Measurements from ENCODE around the gene PLEK2.

DNA sequence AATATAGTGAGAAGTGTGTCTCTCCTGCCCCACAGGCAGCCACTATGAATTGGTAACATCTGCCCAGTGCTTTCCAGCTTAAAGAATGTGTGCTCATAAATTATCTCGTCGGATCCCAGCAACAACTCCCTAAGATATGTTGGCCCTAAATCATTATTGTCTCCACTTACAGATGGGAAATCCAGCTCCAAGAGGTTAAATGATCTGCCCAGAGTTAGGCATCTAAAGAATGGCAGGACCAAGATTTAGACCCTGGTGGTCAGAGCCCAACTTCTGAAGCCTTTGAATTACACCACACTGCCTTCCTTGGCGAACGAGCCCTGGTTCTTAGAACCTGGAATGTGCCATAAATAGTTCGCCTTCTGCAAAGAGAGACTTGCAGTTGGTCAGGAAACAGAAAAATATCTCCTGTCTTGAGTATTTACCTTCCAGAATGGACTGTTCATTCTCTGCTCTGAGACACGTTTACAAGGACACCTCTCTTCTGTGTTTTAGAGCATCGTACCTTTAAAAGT lies 20.1 kb upstream of the PLEK2 start:
- TF ChIP-seq EZH2phosphoT487 (IDR thresholded peaks at IDR 0.05; ENCODE audit: unreplicated experiment) = no peak
- no peak for TF ChIP-seq JUNB (IDR thresholded peaks at IDR 0.05; ENCODE audit: unreplicated experiment)
- TF ChIP-seq, protein P1, sequence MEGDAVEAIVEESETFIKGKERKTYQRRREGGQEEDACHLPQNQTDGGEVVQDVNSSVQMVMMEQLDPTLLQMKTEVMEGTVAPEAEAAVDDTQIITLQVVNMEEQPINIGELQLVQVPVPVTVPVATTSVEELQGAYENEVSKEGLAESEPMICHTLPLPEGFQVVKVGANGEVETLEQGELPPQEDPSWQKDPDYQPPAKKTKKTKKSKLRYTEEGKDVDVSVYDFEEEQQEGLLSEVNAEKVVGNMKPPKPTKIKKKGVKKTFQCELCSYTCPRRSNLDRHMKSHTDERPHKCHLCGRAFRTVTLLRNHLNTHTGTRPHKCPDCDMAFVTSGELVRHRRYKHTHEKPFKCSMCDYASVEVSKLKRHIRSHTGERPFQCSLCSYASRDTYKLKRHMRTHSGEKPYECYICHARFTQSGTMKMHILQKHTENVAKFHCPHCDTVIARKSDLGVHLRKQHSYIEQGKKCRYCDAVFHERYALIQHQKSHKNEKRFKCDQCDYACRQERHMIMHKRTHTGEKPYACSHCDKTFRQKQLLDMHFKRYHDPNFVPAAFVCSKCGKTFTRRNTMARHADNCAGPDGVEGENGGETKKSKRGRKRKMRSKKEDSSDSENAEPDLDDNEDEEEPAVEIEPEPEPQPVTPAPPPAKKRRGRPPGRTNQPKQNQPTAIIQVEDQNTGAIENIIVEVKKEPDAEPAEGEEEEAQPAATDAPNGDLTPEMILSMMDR (conservative IDR thresholded peaks at IDR 0.05; ENCODE audit: low read depth in 2 of 2) = no peak
- TF ChIP-seq EZH2 (IDR thresholded peaks at IDR 0.05; ENCODE audit: low read depth, unreplicated experiment) = no peak
- TF ChIP-seq, protein P2, sequence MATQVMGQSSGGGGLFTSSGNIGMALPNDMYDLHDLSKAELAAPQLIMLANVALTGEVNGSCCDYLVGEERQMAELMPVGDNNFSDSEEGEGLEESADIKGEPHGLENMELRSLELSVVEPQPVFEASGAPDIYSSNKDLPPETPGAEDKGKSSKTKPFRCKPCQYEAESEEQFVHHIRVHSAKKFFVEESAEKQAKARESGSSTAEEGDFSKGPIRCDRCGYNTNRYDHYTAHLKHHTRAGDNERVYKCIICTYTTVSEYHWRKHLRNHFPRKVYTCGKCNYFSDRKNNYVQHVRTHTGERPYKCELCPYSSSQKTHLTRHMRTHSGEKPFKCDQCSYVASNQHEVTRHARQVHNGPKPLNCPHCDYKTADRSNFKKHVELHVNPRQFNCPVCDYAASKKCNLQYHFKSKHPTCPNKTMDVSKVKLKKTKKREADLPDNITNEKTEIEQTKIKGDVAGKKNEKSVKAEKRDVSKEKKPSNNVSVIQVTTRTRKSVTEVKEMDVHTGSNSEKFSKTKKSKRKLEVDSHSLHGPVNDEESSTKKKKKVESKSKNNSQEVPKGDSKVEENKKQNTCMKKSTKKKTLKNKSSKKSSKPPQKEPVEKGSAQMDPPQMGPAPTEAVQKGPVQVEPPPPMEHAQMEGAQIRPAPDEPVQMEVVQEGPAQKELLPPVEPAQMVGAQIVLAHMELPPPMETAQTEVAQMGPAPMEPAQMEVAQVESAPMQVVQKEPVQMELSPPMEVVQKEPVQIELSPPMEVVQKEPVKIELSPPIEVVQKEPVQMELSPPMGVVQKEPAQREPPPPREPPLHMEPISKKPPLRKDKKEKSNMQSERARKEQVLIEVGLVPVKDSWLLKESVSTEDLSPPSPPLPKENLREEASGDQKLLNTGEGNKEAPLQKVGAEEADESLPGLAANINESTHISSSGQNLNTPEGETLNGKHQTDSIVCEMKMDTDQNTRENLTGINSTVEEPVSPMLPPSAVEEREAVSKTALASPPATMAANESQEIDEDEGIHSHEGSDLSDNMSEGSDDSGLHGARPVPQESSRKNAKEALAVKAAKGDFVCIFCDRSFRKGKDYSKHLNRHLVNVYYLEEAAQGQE (IDR thresholded peaks at IDR 0.05; ENCODE audit: unreplicated experiment) = no peak
- TF ChIP-seq POLR2AphosphoS5 (IDR thresholded peaks at IDR 0.05; ENCODE audit: low read depth) = no peak
- TF ChIP-seq, protein P3, sequence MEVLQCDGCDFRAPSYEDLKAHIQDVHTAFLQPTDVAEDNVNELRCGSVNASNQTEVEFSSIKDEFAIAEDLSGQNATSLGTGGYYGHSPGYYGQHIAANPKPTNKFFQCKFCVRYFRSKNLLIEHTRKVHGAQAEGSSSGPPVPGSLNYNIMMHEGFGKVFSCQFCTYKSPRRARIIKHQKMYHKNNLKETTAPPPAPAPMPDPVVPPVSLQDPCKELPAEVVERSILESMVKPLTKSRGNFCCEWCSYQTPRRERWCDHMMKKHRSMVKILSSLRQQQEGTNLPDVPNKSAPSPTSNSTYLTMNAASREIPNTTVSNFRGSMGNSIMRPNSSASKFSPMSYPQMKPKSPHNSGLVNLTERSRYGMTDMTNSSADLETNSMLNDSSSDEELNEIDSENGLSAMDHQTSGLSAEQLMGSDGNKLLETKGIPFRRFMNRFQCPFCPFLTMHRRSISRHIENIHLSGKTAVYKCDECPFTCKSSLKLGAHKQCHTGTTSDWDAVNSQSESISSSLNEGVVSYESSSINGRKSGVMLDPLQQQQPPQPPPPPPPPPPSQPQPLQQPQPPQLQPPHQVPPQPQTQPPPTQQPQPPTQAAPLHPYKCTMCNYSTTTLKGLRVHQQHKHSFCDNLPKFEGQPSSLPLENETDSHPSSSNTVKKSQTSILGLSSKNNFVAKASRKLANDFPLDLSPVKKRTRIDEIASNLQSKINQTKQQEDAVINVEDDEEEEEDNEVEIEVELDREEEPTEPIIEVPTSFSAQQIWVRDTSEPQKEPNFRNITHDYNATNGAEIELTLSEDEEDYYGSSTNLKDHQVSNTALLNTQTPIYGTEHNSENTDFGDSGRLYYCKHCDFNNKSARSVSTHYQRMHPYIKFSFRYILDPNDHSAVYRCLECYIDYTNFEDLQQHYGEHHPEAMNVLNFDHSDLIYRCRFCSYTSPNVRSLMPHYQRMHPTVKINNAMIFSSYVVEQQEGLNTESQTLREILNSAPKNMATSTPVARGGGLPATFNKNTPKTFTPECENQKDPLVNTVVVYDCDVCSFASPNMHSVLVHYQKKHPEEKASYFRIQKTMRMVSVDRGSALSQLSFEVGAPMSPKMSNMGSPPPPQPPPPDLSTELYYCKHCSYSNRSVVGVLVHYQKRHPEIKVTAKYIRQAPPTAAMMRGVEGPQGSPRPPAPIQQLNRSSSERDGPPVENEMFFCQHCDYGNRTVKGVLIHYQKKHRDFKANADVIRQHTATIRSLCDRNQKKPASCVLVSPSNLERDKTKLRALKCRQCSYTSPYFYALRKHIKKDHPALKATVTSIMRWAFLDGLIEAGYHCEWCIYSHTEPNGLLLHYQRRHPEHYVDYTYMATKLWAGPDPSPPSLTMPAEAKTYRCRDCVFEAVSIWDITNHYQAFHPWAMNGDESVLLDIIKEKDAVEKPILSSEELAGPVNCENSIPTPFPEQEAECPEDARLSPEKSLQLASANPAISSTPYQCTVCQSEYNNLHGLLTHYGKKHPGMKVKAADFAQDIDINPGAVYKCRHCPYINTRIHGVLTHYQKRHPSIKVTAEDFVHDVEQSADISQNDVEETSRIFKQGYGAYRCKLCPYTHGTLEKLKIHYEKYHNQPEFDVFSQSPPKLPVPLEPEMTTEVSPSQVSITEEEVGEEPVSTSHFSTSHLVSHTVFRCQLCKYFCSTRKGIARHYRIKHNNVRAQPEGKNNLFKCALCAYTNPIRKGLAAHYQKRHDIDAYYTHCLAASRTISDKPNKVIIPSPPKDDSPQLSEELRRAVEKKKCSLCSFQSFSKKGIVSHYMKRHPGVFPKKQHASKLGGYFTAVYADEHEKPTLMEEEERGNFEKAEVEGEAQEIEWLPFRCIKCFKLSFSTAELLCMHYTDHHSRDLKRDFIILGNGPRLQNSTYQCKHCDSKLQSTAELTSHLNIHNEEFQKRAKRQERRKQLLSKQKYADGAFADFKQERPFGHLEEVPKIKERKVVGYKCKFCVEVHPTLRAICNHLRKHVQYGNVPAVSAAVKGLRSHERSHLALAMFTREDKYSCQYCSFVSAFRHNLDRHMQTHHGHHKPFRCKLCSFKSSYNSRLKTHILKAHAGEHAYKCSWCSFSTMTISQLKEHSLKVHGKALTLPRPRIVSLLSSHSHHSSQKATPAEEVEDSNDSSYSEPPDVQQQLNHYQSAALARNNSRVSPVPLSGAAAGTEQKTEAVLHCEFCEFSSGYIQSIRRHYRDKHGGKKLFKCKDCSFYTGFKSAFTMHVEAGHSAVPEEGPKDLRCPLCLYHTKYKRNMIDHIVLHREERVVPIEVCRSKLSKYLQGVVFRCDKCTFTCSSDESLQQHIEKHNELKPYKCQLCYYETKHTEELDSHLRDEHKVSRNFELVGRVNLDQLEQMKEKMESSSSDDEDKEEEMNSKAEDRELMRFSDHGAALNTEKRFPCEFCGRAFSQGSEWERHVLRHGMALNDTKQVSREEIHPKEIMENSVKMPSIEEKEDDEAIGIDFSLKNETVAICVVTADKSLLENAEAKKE (CRISPR knock-in tag; IDR thresholded peaks at IDR 0.05) = no peak
- no peak for TF ChIP-seq CREB1 (CRISPR knock-in tag; IDR thresholded peaks at IDR 0.05; ENCODE audit: low read depth)
- TF ChIP-seq STAT1 (IDR thresholded peaks at IDR 0.05; ENCODE audit: unreplicated experiment) = no peak
- no peak for TF ChIP-seq NANOG (IDR thresholded peaks at IDR 0.05; ENCODE audit: borderline replicate concordance)
- TF ChIP-seq, protein P4, sequence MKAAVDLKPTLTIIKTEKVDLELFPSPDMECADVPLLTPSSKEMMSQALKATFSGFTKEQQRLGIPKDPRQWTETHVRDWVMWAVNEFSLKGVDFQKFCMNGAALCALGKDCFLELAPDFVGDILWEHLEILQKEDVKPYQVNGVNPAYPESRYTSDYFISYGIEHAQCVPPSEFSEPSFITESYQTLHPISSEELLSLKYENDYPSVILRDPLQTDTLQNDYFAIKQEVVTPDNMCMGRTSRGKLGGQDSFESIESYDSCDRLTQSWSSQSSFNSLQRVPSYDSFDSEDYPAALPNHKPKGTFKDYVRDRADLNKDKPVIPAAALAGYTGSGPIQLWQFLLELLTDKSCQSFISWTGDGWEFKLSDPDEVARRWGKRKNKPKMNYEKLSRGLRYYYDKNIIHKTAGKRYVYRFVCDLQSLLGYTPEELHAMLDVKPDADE (IDR thresholded peaks at IDR 0.05) = no peak
- no peak for TF ChIP-seq ZNF114 (CRISPR knock-in tag; IDR thresholded peaks at IDR 0.05)
- no peak for TF ChIP-seq ZNF331 (CRISPR knock-in tag; IDR thresholded peaks at IDR 0.05; ENCODE audit: low read depth)
